ENCODE data around the gene DSCAML1.

DNA sequence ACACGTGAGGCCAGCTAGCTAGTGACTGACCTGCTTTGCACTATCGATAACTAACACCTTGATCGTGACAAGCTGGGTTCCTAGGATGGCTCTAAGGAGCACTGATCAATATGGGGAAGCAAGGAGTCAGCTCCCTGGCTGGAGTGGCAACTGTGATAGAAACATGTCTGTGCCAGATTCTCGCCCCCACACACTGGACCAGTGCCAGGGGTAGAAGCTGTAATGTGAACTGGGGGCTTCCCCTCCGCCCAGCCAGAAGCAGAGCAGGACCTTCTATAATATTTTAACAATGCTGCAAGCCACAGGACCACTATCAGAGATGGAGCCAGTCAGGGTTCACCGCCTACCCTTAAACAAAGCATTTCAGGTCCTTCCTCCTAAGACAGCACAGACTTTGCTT is 96.5 kb downstream of the DSCAML1 start:
- TF ChIP-seq, protein P1, sequence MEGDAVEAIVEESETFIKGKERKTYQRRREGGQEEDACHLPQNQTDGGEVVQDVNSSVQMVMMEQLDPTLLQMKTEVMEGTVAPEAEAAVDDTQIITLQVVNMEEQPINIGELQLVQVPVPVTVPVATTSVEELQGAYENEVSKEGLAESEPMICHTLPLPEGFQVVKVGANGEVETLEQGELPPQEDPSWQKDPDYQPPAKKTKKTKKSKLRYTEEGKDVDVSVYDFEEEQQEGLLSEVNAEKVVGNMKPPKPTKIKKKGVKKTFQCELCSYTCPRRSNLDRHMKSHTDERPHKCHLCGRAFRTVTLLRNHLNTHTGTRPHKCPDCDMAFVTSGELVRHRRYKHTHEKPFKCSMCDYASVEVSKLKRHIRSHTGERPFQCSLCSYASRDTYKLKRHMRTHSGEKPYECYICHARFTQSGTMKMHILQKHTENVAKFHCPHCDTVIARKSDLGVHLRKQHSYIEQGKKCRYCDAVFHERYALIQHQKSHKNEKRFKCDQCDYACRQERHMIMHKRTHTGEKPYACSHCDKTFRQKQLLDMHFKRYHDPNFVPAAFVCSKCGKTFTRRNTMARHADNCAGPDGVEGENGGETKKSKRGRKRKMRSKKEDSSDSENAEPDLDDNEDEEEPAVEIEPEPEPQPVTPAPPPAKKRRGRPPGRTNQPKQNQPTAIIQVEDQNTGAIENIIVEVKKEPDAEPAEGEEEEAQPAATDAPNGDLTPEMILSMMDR (IDR thresholded peaks at IDR 0.05; ENCODE audit: low read length), result no peak
- TF ChIP-seq EZH2 (IDR thresholded peaks at IDR 0.05; ENCODE audit: borderline replicate concordance, low read length), result no peak

Data from OCI-LY1 (cell line).